Keratinocyte (primary cell): ENCODE measurements around the gene CD27.

ENCODE experiments used
- EZH2 ChIP-seq: IDR thresholded peaks from one replicate; pipeline ENCODE4 v1.6.1; 2012; ENCODE audit warnings: inconsistent platforms, mild to moderate bottlenecking, low read length, moderate library complexity
- TF ChIP-seq, protein P1 (sequence below), 3 experiments: IDR thresholded peaks in 1 of 3; conservative IDR thresholded peaks in 1 of 3; optimal IDR thresholded peaks in 1 of 3; 2 replicates in 2 of 3; 3 replicates in 1 of 3; pipeline versions ENCODE3 to v1.5.1; 2011; ENCODE audit warnings: low read length in 3 of 3, mild to moderate bottlenecking in 3 of 3, moderate library complexity in 2 of 3, control low read depth in 1 of 3, inconsistent platforms in 1 of 3; ENCODE audit not compliant: insufficient read depth in 2 of 3; ENCODE audit errors: extremely low read depth in 1 of 3

DNA sequence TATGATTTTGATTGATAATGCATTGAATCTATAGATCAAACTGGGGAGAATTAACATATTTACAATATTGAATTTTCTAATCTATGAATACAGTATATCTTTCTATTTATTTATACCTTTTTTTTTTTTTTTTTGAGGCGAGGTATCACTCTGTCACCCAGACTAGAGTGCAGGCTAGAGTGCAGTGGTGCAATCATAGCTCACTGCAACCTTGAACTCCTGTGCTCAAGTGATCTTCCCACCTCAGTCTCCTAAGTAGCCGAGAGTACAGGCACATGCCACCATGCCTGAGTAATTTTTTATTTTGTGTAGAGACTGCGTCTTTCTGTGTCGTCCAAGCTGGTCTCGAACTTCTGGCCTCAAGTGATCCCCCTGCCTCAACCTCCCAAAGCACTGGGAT lies 40.4 kb upstream of the CD27 start:
- TF ChIP-seq, protein P1, sequence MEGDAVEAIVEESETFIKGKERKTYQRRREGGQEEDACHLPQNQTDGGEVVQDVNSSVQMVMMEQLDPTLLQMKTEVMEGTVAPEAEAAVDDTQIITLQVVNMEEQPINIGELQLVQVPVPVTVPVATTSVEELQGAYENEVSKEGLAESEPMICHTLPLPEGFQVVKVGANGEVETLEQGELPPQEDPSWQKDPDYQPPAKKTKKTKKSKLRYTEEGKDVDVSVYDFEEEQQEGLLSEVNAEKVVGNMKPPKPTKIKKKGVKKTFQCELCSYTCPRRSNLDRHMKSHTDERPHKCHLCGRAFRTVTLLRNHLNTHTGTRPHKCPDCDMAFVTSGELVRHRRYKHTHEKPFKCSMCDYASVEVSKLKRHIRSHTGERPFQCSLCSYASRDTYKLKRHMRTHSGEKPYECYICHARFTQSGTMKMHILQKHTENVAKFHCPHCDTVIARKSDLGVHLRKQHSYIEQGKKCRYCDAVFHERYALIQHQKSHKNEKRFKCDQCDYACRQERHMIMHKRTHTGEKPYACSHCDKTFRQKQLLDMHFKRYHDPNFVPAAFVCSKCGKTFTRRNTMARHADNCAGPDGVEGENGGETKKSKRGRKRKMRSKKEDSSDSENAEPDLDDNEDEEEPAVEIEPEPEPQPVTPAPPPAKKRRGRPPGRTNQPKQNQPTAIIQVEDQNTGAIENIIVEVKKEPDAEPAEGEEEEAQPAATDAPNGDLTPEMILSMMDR (optimal IDR thresholded peaks at IDR 0.05 in 1 of 3, IDR thresholded peaks at IDR 0.05 in 1 of 3, conservative IDR thresholded peaks at IDR 0.05 in 1 of 3; ENCODE audit: extremely low read depth in 1 of 3, insufficient read depth in 2 of 3, low read length in 3 of 3), result no peak
- TF ChIP-seq EZH2, result no peak
